IMR-90 (cell line): Measurements from ENCODE around the gene TPO. TPM values are rescaled to one million over a fixed set of nuclear protein-coding genes. Genes with fewer than 3 reads are reported as not detected.
A peak's percentile ranks its signal among the peaks of the same experiment; 100 is the strongest.

Source experiments
- ATAC-seq: fragments of 200-7000 bp; cut with Tn5 transposase; 2 replicates; pipeline ENCODE4 v1.9.1; 2020; ENCODE audit warnings: low read depth, mild to moderate bottlenecking, moderate library complexity
- BruUV-seq: library from RNA; stranded (reverse); fragments of 400-500 nt; replicated peaks from 2 replicates; lab custom pipeline; 2021; lab: Mats Ljungman, UMichigan
- CTCF ChIA-PET: fragments of 300-600 bp; formaldehyde crosslinking; extraction: SDS; loops from one replicate; lab custom pipeline; 2021; ENCODE audit warnings: antibody characterized with exemption; lab: Yijun Ruan, JAX
- POLR2A ChIA-PET: fragments of 300-600 bp; sonication (Branson Sonifier 250); formaldehyde crosslinking; loops from one replicate; lab custom pipeline; 2022; ENCODE audit warnings: antibody characterized with exemption; ENCODE audit not compliant: unreplicated experiment; lab: Charles Lee
- DNase-seq: peaks from one replicate; pipeline ENCODE4 v3.0.0; 2013
- H2AFZ ChIP-seq: replicated peaks from 2 replicates; pipeline ENCODE3; 2013; ENCODE audit warnings: low read length, mild to moderate bottlenecking; ENCODE audit not compliant: poor library complexity
- H2AK5ac ChIP-seq: 2 replicates; pipeline ENCODE4 v1.6.1; 2013; ENCODE audit warnings: low read depth, low read length, inconsistent platforms
- H2AK9ac ChIP-seq: replicated peaks from 2 replicates; pipeline ENCODE3; 2013; ENCODE audit warnings: mild to moderate bottlenecking, low read depth, low read length, moderate library complexity; ENCODE audit not compliant: poor library complexity
- H2BK120ac ChIP-seq: 2 replicates; pipeline ENCODE4 v1.6.1; 2013; ENCODE audit warnings: low read depth, low read length, inconsistent platforms
- H2BK15ac ChIP-seq: 3 replicates; pipeline ENCODE4 v1.6.1; 2013; ENCODE audit warnings: low read depth, low read length, inconsistent platforms
- H2BK20ac ChIP-seq: 2 replicates; pipeline ENCODE4 v1.6.1; 2013; ENCODE audit warnings: low read depth, mild to moderate bottlenecking, inconsistent platforms, low read length, moderate library complexity
- H2BK5ac ChIP-seq: 2 replicates; pipeline ENCODE4 v1.6.1; 2013; ENCODE audit warnings: mild to moderate bottlenecking, low read depth, low read length, inconsistent platforms; ENCODE audit not compliant: poor library complexity, severe bottlenecking
- H3K14ac ChIP-seq: replicated peaks from 2 replicates; pipeline ENCODE4 v1.6.1; 2013; ENCODE audit warnings: low read depth, low read length, inconsistent platforms
- H3K18ac ChIP-seq: 2 replicates; pipeline ENCODE4 v1.6.1; 2013; ENCODE audit warnings: low read depth, low read length, control low read depth
- H3K23ac ChIP-seq: 2 replicates; pipeline ENCODE4 v1.6.1; 2013; ENCODE audit warnings: low read depth, low read length, inconsistent platforms
- H3K27ac ChIP-seq: 2 replicates; pipeline ENCODE4 v1.5.1; 2013; ENCODE audit warnings: mild to moderate bottlenecking, control low read depth, low read length; ENCODE audit not compliant: insufficient read depth
- H3K27me3 ChIP-seq: 2 replicates; pipeline ENCODE4 v1.6.1; 2013; ENCODE audit warnings: low read length; ENCODE audit not compliant: control insufficient read depth, insufficient read depth
- H3K36me3 ChIP-seq: 2 replicates; pipeline ENCODE4 v1.6.1; 2013; ENCODE audit warnings: low read length, mixed read lengths; ENCODE audit not compliant: control insufficient read depth, insufficient read depth
- H3K4ac ChIP-seq: 2 replicates; pipeline ENCODE4 v1.6.1; 2013; ENCODE audit warnings: low read depth, low read length, inconsistent platforms
- H3K4me1 ChIP-seq: 2 replicates; pipeline ENCODE4 v1.6.1; 2013; ENCODE audit warnings: low read length, mixed read lengths; ENCODE audit not compliant: control insufficient read depth, insufficient read depth
- H3K4me2 ChIP-seq: 2 replicates; pipeline ENCODE4 v1.6.1; 2013; ENCODE audit warnings: low read depth, mild to moderate bottlenecking, control low read depth, low read length, moderate library complexity
- H3K4me3 ChIP-seq: 2 replicates; pipeline ENCODE4 v1.5.1; 2013; ENCODE audit warnings: low read depth, mild to moderate bottlenecking, control low read depth, low read length, moderate library complexity; ENCODE audit not compliant: insufficient read depth
- H3K56ac ChIP-seq: 2 replicates; pipeline ENCODE4 v1.6.1; 2013; ENCODE audit warnings: low read length, inconsistent platforms; ENCODE audit not compliant: insufficient read depth; ENCODE audit errors: extremely low read depth
- H3K79me1 ChIP-seq, 2 experiments: 2 replicates each; pipeline ENCODE4 v1.6.1; 2013; ENCODE audit warnings: low read length in 2 of 2, inconsistent platforms in 1 of 2, low read depth in 1 of 2
- H3K9ac ChIP-seq: 2 replicates; pipeline ENCODE4 v1.6.1; 2013; ENCODE audit warnings: low read depth, low read length, control low read depth
- H3K9me1 ChIP-seq: 2 replicates; pipeline ENCODE4 v1.6.1; 2013; ENCODE audit warnings: low read length, inconsistent platforms; ENCODE audit not compliant: insufficient read depth
- H3K9me3 ChIP-seq: 2 replicates; pipeline ENCODE4 v1.6.1; 2013; ENCODE audit warnings: low read length; ENCODE audit not compliant: control insufficient read depth, insufficient read depth
- H4K20me1 ChIP-seq: 2 replicates; pipeline ENCODE4 v1.6.1; 2013; ENCODE audit warnings: low read length, inconsistent platforms; ENCODE audit not compliant: insufficient read depth
- H4K5ac ChIP-seq: 2 replicates; pipeline ENCODE4 v1.6.1; 2013; ENCODE audit warnings: mild to moderate bottlenecking, low read depth, low read length, control low read depth
- H4K8ac ChIP-seq, 2 experiments: 2 replicates each; pipeline ENCODE4 v1.6.1; 2013; ENCODE audit warnings: low read depth in 2 of 2, low read length in 2 of 2, control low read depth in 1 of 2, inconsistent platforms in 1 of 2
- H4K91ac ChIP-seq: 2 replicates; pipeline ENCODE4 v1.6.1; 2013; ENCODE audit warnings: low read depth, low read length, inconsistent platforms; ENCODE audit not compliant: insufficient read depth
- CHD1 ChIP-seq: IDR thresholded peaks from 2 replicates; pipeline ENCODE4 v1.6.1; 2012; ENCODE audit warnings: low read depth, low read length, improper control_type of control experiment
- ELK1 ChIP-seq: fragments of 150-350 bp; IDR thresholded peaks from 2 replicates; pipeline ENCODE4 v1.6.1; 2016; ENCODE audit warnings: low read depth, mild to moderate bottlenecking, low read length, moderate library complexity, borderline replicate concordance
- MAFK ChIP-seq: IDR thresholded peaks from 2 replicates; pipeline ENCODE4 v1.6.1; 2012; ENCODE audit warnings: low read depth, low read length, improper control_type of control experiment
- RCOR1 ChIP-seq: IDR thresholded peaks from 2 replicates; pipeline ENCODE4 v1.6.1; 2012; ENCODE audit warnings: mild to moderate bottlenecking, low read length, improper control_type of control experiment; ENCODE audit not compliant: insufficient replicate concordance
- RFX5 ChIP-seq: IDR thresholded peaks from 2 replicates; pipeline ENCODE4 v1.8.0; 2012; ENCODE audit warnings: low read depth, mild to moderate bottlenecking, low read length, moderate library complexity
- WGBS, 2 experiments: methylation state at CpG; one replicate each; pipeline versions ENCODE4 v1.1.5 to v1.1.7; 2013; ENCODE audit warnings: missing lambda C conversion rate in 2 of 2; ENCODE audit not compliant: insufficient read length in 1 of 2; ENCODE audit errors: extremely low coverage in 2 of 2; 5-methylcytosine and 5-hydroxymethylcytosine counted together
- dilution Hi-C: fragments of 300-500 bp; cut with HindIII; formaldehyde crosslinking; loops from one replicate; pipeline ENCODE4 v1.14.3; 2018; ENCODE audit warnings: low sequenced_read_pairs; ENCODE audit not compliant: unreplicated experiment
- in situ Hi-C: fragments of 300-500 bp; cut with MboI; formaldehyde crosslinking; loops from 3 replicates; pipeline ENCODE4 v1.14.3; 2019; ENCODE audit warnings: low sequenced_read_pairs, inconsistent platforms, mixed read lengths
- intact Hi-C: fragments of 100-400 bp; cut with micrococcal nuclease; formaldehyde crosslinking; loops from 2 replicates; pipeline ENCODE4 v1.10.0; 2022
- polyA plus RNA-seq, 3 experiments: library from polyadenylated mRNA; depleted of rRNA; stranded (reverse); fragments of >200 nt; gene quantifications; 2 replicates each; pipeline ENCODE4 v1.2.3, GENCODE V29; 2012; ENCODE audit warnings: low replicate concordance in 1 of 3
- total RNA-seq: library from RNA; depleted of rRNA; stranded (reverse); fragments of >200 nt; gene quantifications from 2 replicates; pipeline ENCODE4 v1.2.3, GENCODE V29; 2012

The TPO gene
- total and polyA plus RNA-seq, 2 of the 4 experiments (the other 2 are of a cell fraction): not detected

DNA sequence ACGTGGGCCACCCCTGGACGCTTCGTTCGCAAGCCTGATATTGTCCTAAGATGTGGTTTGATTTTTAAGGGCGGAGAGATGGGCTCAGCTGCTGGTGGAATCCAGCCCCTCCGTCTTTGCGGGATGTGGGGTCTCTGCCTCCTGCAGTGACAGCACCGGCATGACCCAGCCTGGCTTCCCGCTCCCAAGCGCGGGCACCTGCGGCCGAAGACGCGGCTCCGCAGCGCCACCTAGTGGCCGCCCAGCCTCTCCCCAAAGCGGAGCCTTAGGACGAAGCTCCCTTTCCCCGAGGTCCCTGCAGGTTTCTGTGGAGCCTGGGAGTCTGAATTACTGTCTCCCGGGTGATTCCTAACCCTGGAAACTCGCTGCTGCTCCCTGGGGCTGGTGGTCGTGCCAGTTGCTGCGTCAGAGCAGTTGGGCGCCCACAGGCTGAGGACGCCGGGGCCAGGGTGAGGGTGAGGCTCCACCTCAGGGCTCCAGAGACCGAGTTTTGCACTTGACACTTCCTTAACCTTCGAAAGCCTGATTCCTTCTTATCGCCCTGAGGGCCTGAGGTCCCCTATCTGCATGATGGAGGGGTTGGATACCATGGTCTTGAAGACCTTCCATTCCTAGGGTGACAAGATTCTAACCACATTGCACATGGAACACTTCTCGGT, 137.5 kb downstream of the TPO start (continued):
- TF ChIP-seq RFX5: no peak
- no peak for TF ChIP-seq ELK1

DNA sequence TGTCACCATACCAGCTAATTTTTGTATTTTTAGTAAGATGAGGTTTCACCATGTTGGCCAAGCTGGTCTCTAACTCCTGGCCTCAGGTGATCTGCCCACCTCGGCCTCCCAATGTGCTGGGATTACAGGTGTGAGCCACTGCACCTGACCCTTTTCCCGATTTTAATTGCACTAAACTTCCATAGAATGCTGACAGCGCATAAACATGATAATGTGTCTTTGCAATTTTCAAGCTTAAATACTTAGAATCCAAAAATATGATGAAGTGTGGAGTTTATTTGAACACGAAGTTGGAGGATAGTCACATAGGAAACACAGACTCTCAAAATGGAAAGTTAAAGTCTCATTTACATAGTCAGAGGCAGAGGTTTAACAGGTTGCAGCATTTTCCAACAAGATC, 138.6 kb downstream of the TPO start:
- H3K4me3 ChIP-seq: no peak overlapping the region
- no peak overlapping the region for H2BK15ac ChIP-seq
- H3K14ac ChIP-seq: no peak overlapping the region
- no peak overlapping the region for H3K56ac ChIP-seq
- H3K36me3 ChIP-seq: no peaks in the 10 kb centered on the region
- H2BK120ac ChIP-seq: no peak overlapping the region
- H3K9me3 ChIP-seq: no peaks in the 10 kb centered on the region
- peaks cover 19% of the 10 kb centered on the region for H3K4me1 ChIP-seq
- POLR2A ChIA-PET: no interaction called here
- no peaks in the 10 kb centered on the region; the same call in 1 of the 2 replicates for H3K27me3 ChIP-seq
- no peak overlapping the region for H3K27ac ChIP-seq
- intact Hi-C loops: loop anchor here (5.0 kb wide), 1 partner anchor 100 kb away; no protein-coding TSS in a partner anchor
- no TSS peak for BruUV-seq
- no peak overlapping the region for H3K23ac ChIP-seq
- no peaks in the 10 kb centered on the region for H3K79me1 ChIP-seq
- CTCF ChIA-PET: interaction anchor here (0.6 to 2.1 kb wide), 5 partner anchors 21 to 828 kb away, joined by 3 to 9 read pairs (median 3); no protein-coding TSS in a partner anchor
- no peaks in the 10 kb centered on the region for H4K20me1 ChIP-seq
- H3K4ac ChIP-seq: no peak overlapping the region
- no peak overlapping the region for H3K18ac ChIP-seq
- no peak overlapping the region for H4K5ac ChIP-seq
- no peaks in the 10 kb centered on the region; the same call in 1 of the 2 replicates for H3K9me1 ChIP-seq
- H2AK9ac ChIP-seq: no peak overlapping the region
- H4K91ac ChIP-seq: no peak overlapping the region
- H2AK5ac ChIP-seq: no peak overlapping the region
- H3K4me2 ChIP-seq: no peak overlapping the region
- DNase-seq (no peak), ATAC-seq (no peak)
- no peak overlapping the region for H2BK5ac ChIP-seq
- WGBS, 2 experiments: no CpG with 5 or more reads among the region's 4 CpGs
- dilution Hi-C loops: no loop called here
- no peak overlapping the region for H2AFZ ChIP-seq
- H2BK20ac ChIP-seq: no peak overlapping the region; the same call in 1 of the 2 replicates
- TF ChIP-seq CHD1: no peak
- TF ChIP-seq MAFK: peak; percentile 47
- no peak for TF ChIP-seq RCOR1
- H3K9ac ChIP-seq: no peak overlapping the region
- in situ Hi-C loops: no loop called here
- H4K8ac ChIP-seq: no peak overlapping the region
